WTC11 (cell line): Measurements from ENCODE around the gene FER. TPM values are rescaled to one million over a fixed set of nuclear protein-coding genes. Genes with fewer than 3 reads are reported as not detected.

Source experiments
- ATAC-seq: fragments of 200-7000 bp; cut with Tn5 transposase; 2 replicates; pipeline ENCODE4 v1.10.0; 2021; ENCODE audit warnings: mild to moderate bottlenecking, moderate library complexity
- CTCF ChIA-PET: fragments of 300-600 bp; sonication (Branson Sonifier 250); formaldehyde crosslinking; loops from one replicate; lab custom pipeline; 2021; ENCODE audit warnings: antibody characterized with exemption; lab: Charles Lee
- POLR2A ChIA-PET: fragments of 350-600 bp; sonication (Branson Sonifier 250); formaldehyde crosslinking; loops from one replicate; lab custom pipeline; 2021; ENCODE audit warnings: antibody characterized with exemption; lab: Charles Lee
- DNase-seq: peaks from one replicate; pipeline ENCODE4 v3.0.0; 2021; ENCODE audit warnings: low spot score
- H3K27ac Mint-ChIP-seq: 2 replicates; pipeline ENCODE4 v1.8.0; 2021; ENCODE audit warnings: mixed read lengths
- H3K27me3 Mint-ChIP-seq: 2 replicates; pipeline ENCODE4 v1.8.0; 2021; ENCODE audit warnings: low read depth, mild to moderate bottlenecking, moderate library complexity, mixed read lengths
- H3K36me3 Mint-ChIP-seq: 2 replicates; pipeline ENCODE4 v1.8.0; 2021; ENCODE audit warnings: mixed read lengths
- H3K4me1 Mint-ChIP-seq: 2 replicates; pipeline ENCODE4 v1.8.0; 2022; ENCODE audit warnings: mixed read lengths
- H3K4me3 Mint-ChIP-seq: 2 replicates; pipeline ENCODE4 v1.8.0; 2021; ENCODE audit warnings: mild to moderate bottlenecking, moderate library complexity, mixed read lengths
- H3K9me3 Mint-ChIP-seq: 2 replicates; pipeline ENCODE4 v1.8.0; 2021; ENCODE audit warnings: mixed read lengths
- ATF1 ChIP-seq: sonication (generic); formaldehyde crosslinking; IDR thresholded peaks from 2 replicates; pipeline ENCODE4 v1.8.1; 2023; ENCODE audit warnings: mild to moderate bottlenecking, moderate library complexity, missing genetic modification reagents
- CBFB ChIP-seq: sonication (generic); formaldehyde crosslinking; IDR thresholded peaks from 2 replicates; pipeline ENCODE4 v1.8.1; 2022; ENCODE audit warnings: mild to moderate bottlenecking, low read depth, missing genetic modification reagents
- EMX1 ChIP-seq: fragments of 250-450 bp; sonication (Bioruptor Pico); IDR thresholded peaks from 2 replicates; pipeline ENCODE4 v1.8.0; 2021; ENCODE audit warnings: mild to moderate bottlenecking
- FOXK1 ChIP-seq: sonication (generic); formaldehyde crosslinking; IDR thresholded peaks from 2 replicates; pipeline ENCODE4 v1.8.0; 2022; ENCODE audit warnings: mild to moderate bottlenecking, moderate library complexity, missing genetic modification reagents
- FOXP1 ChIP-seq: sonication (generic); formaldehyde crosslinking; IDR thresholded peaks from 2 replicates; pipeline ENCODE4 v1.8.0; 2022; ENCODE audit warnings: missing genetic modification reagents, mild to moderate bottlenecking, moderate library complexity, borderline replicate concordance
- HMGA2 ChIP-seq: fragments of 250-450 bp; sonication (Bioruptor Pico); IDR thresholded peaks from 2 replicates; pipeline ENCODE4 v1.4.0; 2021; ENCODE audit warnings: mild to moderate bottlenecking, moderate library complexity
- JAZF1 ChIP-seq: fragments of 250-450 bp; sonication (Bioruptor Pico); IDR thresholded peaks from 2 replicates; pipeline ENCODE4 v1.9.0; 2021; ENCODE audit warnings: moderate library complexity, mild to moderate bottlenecking, inconsistent platforms
- NFE2L1 ChIP-seq: sonication (generic); formaldehyde crosslinking; IDR thresholded peaks from 2 replicates; pipeline ENCODE4 v1.8.1; 2023; ENCODE audit warnings: missing genetic modification reagents
- NR1H2 ChIP-seq: sonication (generic); formaldehyde crosslinking; IDR thresholded peaks from 2 replicates; pipeline ENCODE4 v1.9.0; 2021; ENCODE audit warnings: mild to moderate bottlenecking, moderate library complexity, missing genetic modification reagents
- SMAD3 ChIP-seq: sonication (generic); formaldehyde crosslinking; IDR thresholded peaks from 2 replicates; pipeline ENCODE4 v1.8.0; 2022; ENCODE audit warnings: missing genetic modification reagents, mild to moderate bottlenecking, borderline replicate concordance
- TCF7 ChIP-seq: sonication (generic); formaldehyde crosslinking; IDR thresholded peaks from 2 replicates; pipeline ENCODE4 v1.8.0; 2022; ENCODE audit warnings: mild to moderate bottlenecking, low read depth, missing genetic modification reagents, moderate library complexity
- TEAD1 ChIP-seq: sonication (generic); formaldehyde crosslinking; IDR thresholded peaks from 2 replicates; pipeline ENCODE4 v1.8.0; 2022; ENCODE audit warnings: mild to moderate bottlenecking, missing genetic modification reagents
- ZNF263 ChIP-seq: sonication (generic); formaldehyde crosslinking; IDR thresholded peaks from 2 replicates; pipeline ENCODE4 v1.8.1; 2022; ENCODE audit warnings: low read depth, mild to moderate bottlenecking, moderate library complexity, missing genetic modification reagents
- total RNA-seq: library from RNA; stranded (reverse); gene quantifications from 3 replicates; pipeline ENCODE4 v1.2.3, GENCODE V29; 2021
- TF ChIP-seq, protein P1 (sequence below): sonication (generic); formaldehyde crosslinking; IDR thresholded peaks from 2 replicates; pipeline ENCODE4 v1.8.0; 2022; ENCODE audit warnings: mild to moderate bottlenecking, missing genetic modification reagents
- TF ChIP-seq, protein P2 (sequence below): sonication (generic); formaldehyde crosslinking; IDR thresholded peaks from 2 replicates; pipeline ENCODE4 v1.8.1; 2023; ENCODE audit warnings: mild to moderate bottlenecking, missing genetic modification reagents
- TF ChIP-seq, protein P3 (sequence below): sonication (generic); formaldehyde crosslinking; IDR thresholded peaks from 2 replicates; pipeline ENCODE4 v1.8.1; 2022; ENCODE audit warnings: missing genetic modification reagents, borderline replicate concordance
- TF ChIP-seq, protein P4 (sequence below): fragments of 250-450 bp; sonication (Bioruptor Pico); IDR thresholded peaks from 2 replicates; pipeline ENCODE4 v1.9.0; 2021; ENCODE audit warnings: moderate library complexity, mild to moderate bottlenecking, inconsistent platforms, borderline replicate concordance
- TF ChIP-seq, protein P5 (sequence below): sonication (generic); formaldehyde crosslinking; IDR thresholded peaks from 2 replicates; pipeline ENCODE4 v1.8.1; 2023; ENCODE audit warnings: mild to moderate bottlenecking, missing genetic modification reagents, moderate library complexity
- TF ChIP-seq, protein P6 (sequence below): sonication (generic); formaldehyde crosslinking; IDR thresholded peaks from 2 replicates; pipeline ENCODE4 v1.8.1; 2022; ENCODE audit warnings: low read depth, missing genetic modification reagents, borderline replicate concordance

FER gene
- total RNA-seq, 1 experiment from 2014 or later: 13.8 TPM

DNA sequence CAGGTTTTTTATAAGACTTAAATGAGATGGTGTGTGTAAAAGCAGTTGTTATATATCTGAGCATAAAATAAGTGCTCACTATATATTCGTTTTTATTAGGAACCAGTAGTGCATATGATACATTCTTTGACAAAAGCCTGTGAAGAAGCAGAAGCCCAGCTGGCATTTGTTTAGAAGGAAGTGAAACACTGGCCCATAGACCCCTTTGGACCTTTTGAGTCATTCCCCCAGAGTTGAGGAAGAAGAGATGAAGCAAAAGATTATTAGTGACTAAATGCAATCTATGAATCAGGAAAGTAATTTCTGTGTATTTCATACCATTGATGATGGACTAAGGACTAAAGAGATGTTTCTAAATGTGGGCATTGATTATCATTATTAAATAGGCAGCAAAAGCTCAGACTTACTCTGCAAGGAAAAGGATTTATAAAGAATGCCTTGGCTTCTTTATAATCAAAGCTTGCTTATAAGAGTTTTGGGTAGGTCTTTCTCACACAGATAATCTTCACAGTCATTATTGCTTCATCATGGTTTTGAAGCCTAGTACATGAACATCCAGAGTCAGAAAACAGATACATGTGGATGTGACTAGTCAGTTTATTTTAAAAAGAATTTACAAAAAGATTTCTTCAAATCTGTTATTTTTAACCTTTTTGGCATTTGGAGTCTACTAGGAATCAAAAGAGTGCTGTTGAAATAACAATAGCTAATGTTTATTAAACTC is 16.9 kb upstream of the FER start:
- no peak overlapping the region for H3K27ac Mint-ChIP-seq
- no peak for ATAC-seq
- no peak overlapping the region for H3K4me3 Mint-ChIP-seq
- TF ChIP-seq, protein P1, sequence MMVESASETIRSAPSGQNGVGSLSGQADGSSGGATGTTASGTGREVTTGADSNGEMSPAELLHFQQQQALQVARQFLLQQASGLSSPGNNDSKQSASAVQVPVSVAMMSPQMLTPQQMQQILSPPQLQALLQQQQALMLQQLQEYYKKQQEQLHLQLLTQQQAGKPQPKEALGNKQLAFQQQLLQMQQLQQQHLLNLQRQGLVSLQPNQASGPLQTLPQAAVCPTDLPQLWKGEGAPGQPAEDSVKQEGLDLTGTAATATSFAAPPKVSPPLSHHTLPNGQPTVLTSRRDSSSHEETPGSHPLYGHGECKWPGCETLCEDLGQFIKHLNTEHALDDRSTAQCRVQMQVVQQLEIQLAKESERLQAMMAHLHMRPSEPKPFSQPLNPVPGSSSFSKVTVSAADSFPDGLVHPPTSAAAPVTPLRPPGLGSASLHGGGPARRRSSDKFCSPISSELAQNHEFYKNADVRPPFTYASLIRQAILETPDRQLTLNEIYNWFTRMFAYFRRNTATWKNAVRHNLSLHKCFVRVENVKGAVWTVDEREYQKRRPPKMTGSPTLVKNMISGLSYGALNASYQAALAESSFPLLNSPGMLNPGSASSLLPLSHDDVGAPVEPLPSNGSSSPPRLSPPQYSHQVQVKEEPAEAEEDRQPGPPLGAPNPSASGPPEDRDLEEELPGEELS (CRISPR knock-in tag): no peak
- no peak for TF ChIP-seq HMGA2 (CRISPR knock-in tag)
- no peak for TF ChIP-seq TEAD1
- no peak for TF ChIP-seq JAZF1
- TF ChIP-seq CBFB (CRISPR knock-in tag): no peak
- TF ChIP-seq, all 79 proteins: peak for 0
- Mint-ChIP-seq H3K27me3 (no peaks in the 10 kb centered on the region), H3K36me3 (no peaks in the 10 kb centered on the region), H3K4me1 (peaks cover 38% of the 10 kb centered on the region), H3K9me3 (no peaks in the 10 kb centered on the region)
- ChIA-PET POLR2A (interaction anchor here (4.1 kb wide), 1 partner anchor 18 kb away, joined by 54 read pairs; the partner anchor contains the start of gene FER), CTCF (interaction anchor here (1.3 kb wide), 1 partner anchor 958 kb away, joined by 3 read pairs; no protein-coding TSS in a partner anchor)
- no peak for DNase-seq

DNA sequence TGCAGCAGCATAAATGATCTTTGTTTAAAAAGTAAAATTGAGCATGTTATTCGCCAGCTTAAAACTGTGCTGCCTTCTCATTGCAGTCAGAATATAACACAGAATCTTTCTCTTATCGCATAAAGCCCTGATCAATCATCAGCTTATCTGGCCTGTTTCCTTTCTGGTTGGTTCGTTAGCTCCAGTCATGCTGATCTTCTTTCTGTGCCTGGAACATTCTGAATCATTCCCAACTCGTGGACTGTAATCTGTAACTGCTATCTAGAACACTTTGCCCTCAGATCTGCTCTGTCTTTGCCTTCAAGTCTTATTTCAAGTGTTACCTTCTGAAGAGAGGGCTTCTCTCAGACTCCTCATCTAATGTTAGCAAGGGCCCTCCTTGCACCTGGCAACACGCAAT is 11.9 kb upstream of the FER start:
- Mint-ChIP-seq H3K36me3 (no peaks in the 10 kb centered on the region), H3K4me3 (no peak overlapping the region), H3K27ac (no peak overlapping the region), H3K9me3 (no peaks in the 10 kb centered on the region), H3K4me1 (peaks cover 5% of the 10 kb centered on the region; the same call in 1 of the 2 replicates), H3K27me3 (no peaks in the 10 kb centered on the region)
- CTCF ChIA-PET: interaction anchor here (1.3 kb wide), 1 partner anchor 54 kb away, joined by 3 read pairs; no protein-coding TSS in a partner anchor
- ATAC-seq (no peak), DNase-seq (no peak)
- TF ChIP-seq TCF7 (no peak), NFE2L1 (CRISPR knock-in tag) (no peak), NR1H2 (CRISPR knock-in tag) (no peak), ATF1 (CRISPR knock-in tag) (no peak), FOXK1 (CRISPR knock-in tag) (no peak), JAZF1 (no peak)
- TF ChIP-seq, protein P2, sequence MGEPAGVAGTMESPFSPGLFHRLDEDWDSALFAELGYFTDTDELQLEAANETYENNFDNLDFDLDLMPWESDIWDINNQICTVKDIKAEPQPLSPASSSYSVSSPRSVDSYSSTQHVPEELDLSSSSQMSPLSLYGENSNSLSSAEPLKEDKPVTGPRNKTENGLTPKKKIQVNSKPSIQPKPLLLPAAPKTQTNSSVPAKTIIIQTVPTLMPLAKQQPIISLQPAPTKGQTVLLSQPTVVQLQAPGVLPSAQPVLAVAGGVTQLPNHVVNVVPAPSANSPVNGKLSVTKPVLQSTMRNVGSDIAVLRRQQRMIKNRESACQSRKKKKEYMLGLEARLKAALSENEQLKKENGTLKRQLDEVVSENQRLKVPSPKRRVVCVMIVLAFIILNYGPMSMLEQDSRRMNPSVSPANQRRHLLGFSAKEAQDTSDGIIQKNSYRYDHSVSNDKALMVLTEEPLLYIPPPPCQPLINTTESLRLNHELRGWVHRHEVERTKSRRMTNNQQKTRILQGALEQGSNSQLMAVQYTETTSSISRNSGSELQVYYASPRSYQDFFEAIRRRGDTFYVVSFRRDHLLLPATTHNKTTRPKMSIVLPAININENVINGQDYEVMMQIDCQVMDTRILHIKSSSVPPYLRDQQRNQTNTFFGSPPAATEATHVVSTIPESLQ (CRISPR knock-in tag): no peak
- TF ChIP-seq, protein P1 (CRISPR knock-in tag): no peak
- TF ChIP-seq, protein P3, sequence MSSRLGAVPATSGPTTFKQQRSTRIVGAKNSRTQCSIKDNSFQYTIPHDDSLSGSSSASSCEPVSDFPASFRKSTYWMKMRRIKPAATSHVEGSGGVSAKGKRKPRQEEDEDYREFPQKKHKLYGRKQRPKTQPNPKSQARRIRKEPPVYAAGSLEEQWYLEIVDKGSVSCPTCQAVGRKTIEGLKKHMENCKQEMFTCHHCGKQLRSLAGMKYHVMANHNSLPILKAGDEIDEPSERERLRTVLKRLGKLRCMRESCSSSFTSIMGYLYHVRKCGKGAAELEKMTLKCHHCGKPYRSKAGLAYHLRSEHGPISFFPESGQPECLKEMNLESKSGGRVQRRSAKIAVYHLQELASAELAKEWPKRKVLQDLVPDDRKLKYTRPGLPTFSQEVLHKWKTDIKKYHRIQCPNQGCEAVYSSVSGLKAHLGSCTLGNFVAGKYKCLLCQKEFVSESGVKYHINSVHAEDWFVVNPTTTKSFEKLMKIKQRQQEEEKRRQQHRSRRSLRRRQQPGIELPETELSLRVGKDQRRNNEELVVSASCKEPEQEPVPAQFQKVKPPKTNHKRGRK: no peak
- POLR2A ChIA-PET: no interaction called here

DNA sequence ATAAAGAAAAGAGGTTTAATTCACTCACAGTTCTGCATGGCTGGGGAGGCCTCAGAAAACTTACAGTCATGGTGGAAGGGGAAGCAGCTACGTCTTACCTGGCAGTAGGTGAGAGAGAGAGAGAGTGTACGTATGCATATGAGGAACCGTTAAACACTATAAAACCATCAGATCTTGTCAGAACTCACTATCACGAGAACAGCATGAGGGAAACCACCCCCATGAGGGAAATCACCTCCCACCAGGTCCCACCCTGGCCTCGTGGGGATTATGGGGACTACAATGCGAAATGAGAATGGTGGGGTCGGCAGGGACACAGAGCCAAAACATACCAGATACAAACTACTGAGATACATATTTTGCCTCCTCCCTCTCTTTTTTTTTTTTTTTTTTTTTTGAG is 10.8 kb upstream of the FER start:
- DNase-seq: no peak
- Mint-ChIP-seq H3K4me3 (no peak overlapping the region), H3K9me3 (peaks cover 3% of the 10 kb centered on the region), H3K27ac (no peak overlapping the region), H3K27me3 (no peaks in the 10 kb centered on the region), H3K4me1 (peaks cover 5% of the 10 kb centered on the region; the same call in 1 of the 2 replicates), H3K36me3 (no peaks in the 10 kb centered on the region)
- ATAC-seq: no peak
- no peak for TF ChIP-seq ZNF263 (CRISPR knock-in tag)
- TF ChIP-seq SMAD3: no peak
- TF ChIP-seq, protein P4, sequence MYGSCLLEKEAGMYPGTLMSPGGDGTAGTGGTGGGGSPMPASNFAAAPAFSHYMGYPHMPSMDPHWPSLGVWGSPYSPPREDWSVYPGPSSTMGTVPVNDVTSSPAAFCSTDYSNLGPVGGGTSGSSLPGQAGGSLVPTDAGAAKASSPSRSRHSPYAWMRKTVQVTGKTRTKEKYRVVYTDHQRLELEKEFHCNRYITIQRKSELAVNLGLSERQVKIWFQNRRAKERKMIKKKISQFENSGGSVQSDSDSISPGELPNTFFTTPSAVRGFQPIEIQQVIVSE (CRISPR knock-in tag): no peak
- TF ChIP-seq EMX1 (CRISPR knock-in tag): no peak
- TF ChIP-seq, protein P5, sequence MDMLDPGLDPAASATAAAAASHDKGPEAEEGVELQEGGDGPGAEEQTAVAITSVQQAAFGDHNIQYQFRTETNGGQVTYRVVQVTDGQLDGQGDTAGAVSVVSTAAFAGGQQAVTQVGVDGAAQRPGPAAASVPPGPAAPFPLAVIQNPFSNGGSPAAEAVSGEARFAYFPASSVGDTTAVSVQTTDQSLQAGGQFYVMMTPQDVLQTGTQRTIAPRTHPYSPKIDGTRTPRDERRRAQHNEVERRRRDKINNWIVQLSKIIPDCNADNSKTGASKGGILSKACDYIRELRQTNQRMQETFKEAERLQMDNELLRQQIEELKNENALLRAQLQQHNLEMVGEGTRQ (CRISPR knock-in tag): no peak
- no peak for TF ChIP-seq FOXP1 (CRISPR knock-in tag)
- TF ChIP-seq, protein P6, sequence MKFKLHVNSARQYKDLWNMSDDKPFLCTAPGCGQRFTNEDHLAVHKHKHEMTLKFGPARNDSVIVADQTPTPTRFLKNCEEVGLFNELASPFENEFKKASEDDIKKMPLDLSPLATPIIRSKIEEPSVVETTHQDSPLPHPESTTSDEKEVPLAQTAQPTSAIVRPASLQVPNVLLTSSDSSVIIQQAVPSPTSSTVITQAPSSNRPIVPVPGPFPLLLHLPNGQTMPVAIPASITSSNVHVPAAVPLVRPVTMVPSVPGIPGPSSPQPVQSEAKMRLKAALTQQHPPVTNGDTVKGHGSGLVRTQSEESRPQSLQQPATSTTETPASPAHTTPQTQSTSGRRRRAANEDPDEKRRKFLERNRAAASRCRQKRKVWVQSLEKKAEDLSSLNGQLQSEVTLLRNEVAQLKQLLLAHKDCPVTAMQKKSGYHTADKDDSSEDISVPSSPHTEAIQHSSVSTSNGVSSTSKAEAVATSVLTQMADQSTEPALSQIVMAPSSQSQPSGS: no peak
- ChIA-PET CTCF (interaction anchor here (1.2 to 1.3 kb wide), 2 partner anchors 55 to 95 kb away, joined by 3 read pairs; no protein-coding TSS in a partner anchor), POLR2A (no interaction called here)
